Endodermal cell (in vitro differentiated cells): ENCODE measurements around the gene MRS2. TPM values are rescaled to one million over a fixed set of nuclear protein-coding genes. Genes with fewer than 3 reads are reported as not detected.

Source experiments
- DNase-seq: peaks from one replicate; pipeline ENCODE4 v3.0.0-alpha.2; 2017
- H3K27ac ChIP-seq: 2 replicates; pipeline ENCODE4 v1.5.1; 2013; ENCODE audit warnings: mild to moderate bottlenecking, low read depth, low read length, moderate library complexity
- H3K27me3 ChIP-seq: 2 replicates; pipeline ENCODE4 v1.6.1; 2013; ENCODE audit warnings: mild to moderate bottlenecking, low read length, moderate library complexity; ENCODE audit not compliant: insufficient read depth, control insufficient read depth, poor library complexity, severe bottlenecking
- H3K36me3 ChIP-seq: 2 replicates; pipeline ENCODE4 v1.7.0; 2013; ENCODE audit warnings: mild to moderate bottlenecking, low read length, moderate library complexity; ENCODE audit not compliant: control insufficient read depth, insufficient read depth
- H3K4me1 ChIP-seq: one replicate; pipeline ENCODE4 v1.7.0; 2013; ENCODE audit warnings: low read length; ENCODE audit not compliant: control insufficient read depth, insufficient read depth
- H3K4me3 ChIP-seq: 2 replicates; pipeline ENCODE4 v1.5.1; 2013; ENCODE audit warnings: mild to moderate bottlenecking, low read length, moderate library complexity
- H3K9ac ChIP-seq: 2 replicates; pipeline ENCODE4 v1.6.1; 2013; ENCODE audit warnings: mild to moderate bottlenecking, low read length, moderate library complexity; ENCODE audit not compliant: poor library complexity, severe bottlenecking; ENCODE audit errors: extremely low read depth
- H3K9me3 ChIP-seq: 2 replicates; pipeline ENCODE4 v1.6.1; 2013; ENCODE audit warnings: mild to moderate bottlenecking, low read length, moderate library complexity; ENCODE audit not compliant: control insufficient read depth
- H3K27ac Mint-ChIP-seq: 2 replicates; pipeline ENCODE4 v1.8.0; 2020; ENCODE audit warnings: mixed read lengths
- H3K27me3 Mint-ChIP-seq: 2 replicates; pipeline ENCODE4 v1.8.0; 2021; ENCODE audit warnings: mild to moderate bottlenecking, mixed read lengths; ENCODE audit not compliant: insufficient read depth
- H3K36me3 Mint-ChIP-seq: 2 replicates; pipeline ENCODE4 v1.8.0; 2020; ENCODE audit warnings: low read depth, mixed read lengths
- H3K4me1 Mint-ChIP-seq: 2 replicates; pipeline ENCODE4 v1.8.0; 2020; ENCODE audit warnings: mixed read lengths
- H3K4me3 Mint-ChIP-seq: 2 replicates; pipeline ENCODE4 v1.8.0; 2020; ENCODE audit warnings: mild to moderate bottlenecking, moderate library complexity, mixed read lengths
- H3K9me3 Mint-ChIP-seq: 2 replicates; pipeline ENCODE4 v1.8.0; 2020; ENCODE audit warnings: mild to moderate bottlenecking, mixed read lengths
- CTCF ChIP-seq: fragments of 200-600 bp; sonication (generic); conservative IDR thresholded peaks from 2 replicates; pipeline ENCODE4 v1.5.0; 2021; ENCODE audit warnings: antibody characterized with exemption, mild to moderate bottlenecking
- WGBS, 2 experiments: methylation state at CpG; one replicate each; pipeline versions ENCODE4 v1.1.5 to v1.1.7; 2013; ENCODE audit warnings: missing lambda C conversion rate in 2 of 2, mixed read lengths in 1 of 2; ENCODE audit not compliant: insufficient coverage in 1 of 2, insufficient read length in 1 of 2; 5-methylcytosine and 5-hydroxymethylcytosine counted together
- total RNA-seq, 2 donors: library from RNA; stranded (reverse); fragmentation: NEBNext Ultra II Directional in 1 of 2; extraction: Animal tissue kit (Norgen Biotek cat#: 25700) in 1 of 2; gene quantifications; 2 replicates in 1 of 2; 3 replicates in 1 of 2; pipeline ENCODE4 v1.2.1, GENCODE V29; 2021

MRS2 gene
- total RNA-seq, 2 donors from 2014 or later: 45.4 to 51.8 TPM

- H3K9ac ChIP-seq: no peak overlapping the region
- H3K4me3 ChIP-seq: no peak overlapping the region
- H3K36me3 Mint-ChIP-seq: peaks cover 4% of the 10 kb centered on the region
- H3K27ac Mint-ChIP-seq: no peak overlapping the region
- no peaks in the 10 kb centered on the region for H3K9me3 Mint-ChIP-seq
- DNase-seq: no peak
- no peaks in the 10 kb centered on the region for H3K4me1 ChIP-seq
- no peak overlapping the region for H3K27ac ChIP-seq
- H3K27me3 Mint-ChIP-seq: no peaks in the 10 kb centered on the region
- no peaks in the 10 kb centered on the region for H3K36me3 ChIP-seq
- H3K9me3 ChIP-seq: no peaks in the 10 kb centered on the region
- no peak for TF ChIP-seq CTCF
- no peaks in the 10 kb centered on the region for H3K27me3 ChIP-seq
- H3K4me1 Mint-ChIP-seq: no peaks in the 10 kb centered on the region
- no peak overlapping the region for H3K4me3 Mint-ChIP-seq
- 75 to 86% methylated on average over 4 of the region's 4 CpGs for WGBS, 2 experiments
Observed at GRCh38 chr6:24455061-24455460, 52.3 kb downstream of the MRS2 start.

- H3K4me1 ChIP-seq: no peaks in the 10 kb centered on the region
- Mint-ChIP-seq H3K4me3 (no peak overlapping the region), H3K4me1 (no peaks in the 10 kb centered on the region), H3K27ac (no peak overlapping the region), H3K9me3 (no peaks in the 10 kb centered on the region), H3K27me3 (no peaks in the 10 kb centered on the region), H3K36me3 (peaks cover 4% of the 10 kb centered on the region)
- no peak overlapping the region for H3K4me3 ChIP-seq
- no peak overlapping the region for H3K27ac ChIP-seq
- WGBS, 2 experiments: 60 to 84% methylated on average over 3 to 4 of the region's 4 CpGs
- H3K36me3 ChIP-seq: no peaks in the 10 kb centered on the region
- no peak for DNase-seq
- H3K9ac ChIP-seq: no peak overlapping the region
- H3K27me3 ChIP-seq: no peaks in the 10 kb centered on the region
- H3K9me3 ChIP-seq: no peaks in the 10 kb centered on the region
- no peak for TF ChIP-seq CTCF
Observed at GRCh38 chr6:24458134-24458533, 55.4 kb downstream of the MRS2 start.

GRCh38 chr6:24458941-24459340, 56.2 kb downstream of the MRS2 start:
- Histone ChIP-seq H3K36me3 (no peaks in the 10 kb centered on the region), H3K9ac (no peak overlapping the region), H3K9me3 (no peaks in the 10 kb centered on the region), H3K27ac (no peak overlapping the region), H3K4me1 (no peaks in the 10 kb centered on the region), H3K4me3 (no peak overlapping the region), H3K27me3 (no peaks in the 10 kb centered on the region)
- 95 to 100% methylated on average over 1 to 2 of the region's 2 CpGs for WGBS, 2 experiments
- no peaks in the 10 kb centered on the region for H3K27me3 Mint-ChIP-seq
- TF ChIP-seq CTCF: no peak
- H3K4me1 Mint-ChIP-seq: no peaks in the 10 kb centered on the region
- DNase-seq: no peak
- no peaks in the 10 kb centered on the region for H3K9me3 Mint-ChIP-seq
- no peak overlapping the region for H3K4me3 Mint-ChIP-seq
- H3K27ac Mint-ChIP-seq: no peak overlapping the region
- H3K36me3 Mint-ChIP-seq: peaks cover 4% of the 10 kb centered on the region
